ENCODE results near the gene COG3. TPM values are rescaled to one million over a fixed set of nuclear protein-coding genes. Genes with fewer than 3 reads are reported as not detected.

Gene COG3
- total and polyA plus RNA-seq, 7 donors = 22.9 to 30.7 (median 28.0) TPM

DNA sequence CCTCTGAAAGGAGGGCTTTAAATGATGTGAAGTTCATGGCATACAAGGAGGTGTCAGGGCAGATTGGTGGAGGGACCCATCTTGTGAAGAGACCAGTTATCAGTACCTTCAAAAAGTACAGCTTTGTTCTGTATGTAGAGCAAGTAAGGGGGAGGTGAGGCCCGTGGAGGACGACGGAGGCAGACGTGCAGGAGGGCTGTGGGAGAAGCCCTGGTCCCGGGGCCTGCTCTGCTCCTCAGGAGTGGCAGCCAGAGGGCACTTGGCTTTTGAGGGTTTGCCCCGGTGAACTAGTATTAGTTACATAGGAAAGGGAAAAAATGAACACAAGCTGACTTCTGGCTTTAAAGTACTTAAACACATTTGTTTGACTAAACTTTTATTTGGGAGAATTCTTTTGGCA lies 42.1 kb downstream of the COG3 start:
- TF ChIP-seq EP300 (IDR thresholded peaks at IDR 0.05) (no peak), POLR2A (IDR thresholded peaks at IDR 0.05) (no peak), CTCF (IDR thresholded peaks at IDR 0.05) (no peak), POLR2AphosphoS5 (IDR thresholded peaks at IDR 0.05) (no peak)
- intact Hi-C loops (cut with DNase I) = no loop called here
- WGBS, 2 donors = 88 to 93% methylated on average over 6 of the region's 6 CpGs
- H3K27ac ChIP-seq = no peak overlapping the region
- no peaks in the 10 kb centered on the region for H3K9me3 ChIP-seq
- H3K4me1 ChIP-seq = no peaks in the 10 kb centered on the region
- DNase-seq = no peak
- H3K36me3 ChIP-seq = peaks cover 11 to 95% (median 42%) of the 10 kb centered on the region in 4 donors
- no peaks in the 10 kb centered on the region for H3K27me3 ChIP-seq
- H3K4me3 ChIP-seq = no peak overlapping the region

GRCh38 chr13:45508776-45509175 lies 44.0 kb downstream of the COG3 start:
- no peak for TF ChIP-seq POLR2A (IDR thresholded peaks at IDR 0.05)
- no peak for TF ChIP-seq EP300 (IDR thresholded peaks at IDR 0.05)
- no peak for TF ChIP-seq POLR2AphosphoS5 (IDR thresholded peaks at IDR 0.05)
- no peak for TF ChIP-seq CTCF (IDR thresholded peaks at IDR 0.05)
- 87 to 90% methylated on average over 7 of the region's 7 CpGs for WGBS, 2 donors
- H3K36me3 ChIP-seq = peaks cover 4 to 93% (median 40%) of the 10 kb centered on the region in 4 donors
- no peak overlapping the region for H3K27ac ChIP-seq
- H3K4me3 ChIP-seq = no peak overlapping the region
- no peaks in the 10 kb centered on the region for H3K27me3 ChIP-seq
- intact Hi-C loops (cut with DNase I) = no loop called here
- H3K9me3 ChIP-seq = no peaks in the 10 kb centered on the region
- no peak for DNase-seq
- no peaks in the 10 kb centered on the region for H3K4me1 ChIP-seq

GRCh38 chr13:45510672-45511071 lies 45.9 kb downstream of the COG3 start:
- Histone ChIP-seq H3K27me3 (no peaks in the 10 kb centered on the region), H3K36me3 (peaks cover 0 to 90% (median 32%) of the 10 kb centered on the region in 4 donors), H3K4me3 (no peak overlapping the region), H3K9me3 (no peaks in the 10 kb centered on the region), H3K27ac (no peak overlapping the region), H3K4me1 (no peaks in the 10 kb centered on the region)
- no peak for DNase-seq
- no peak for TF ChIP-seq EP300 (IDR thresholded peaks at IDR 0.05)
- no peak for TF ChIP-seq POLR2A (IDR thresholded peaks at IDR 0.05)
- TF ChIP-seq POLR2AphosphoS5 (IDR thresholded peaks at IDR 0.05) = no peak
- TF ChIP-seq CTCF (IDR thresholded peaks at IDR 0.05) = no peak
- intact Hi-C loops (cut with DNase I) = loop anchor here (5.0 kb wide), 1 partner anchor 652 kb away; no protein-coding TSS in a partner anchor
- WGBS, 2 donors = 97% methylated on average over 3 of the region's 3 CpGs

DNA sequence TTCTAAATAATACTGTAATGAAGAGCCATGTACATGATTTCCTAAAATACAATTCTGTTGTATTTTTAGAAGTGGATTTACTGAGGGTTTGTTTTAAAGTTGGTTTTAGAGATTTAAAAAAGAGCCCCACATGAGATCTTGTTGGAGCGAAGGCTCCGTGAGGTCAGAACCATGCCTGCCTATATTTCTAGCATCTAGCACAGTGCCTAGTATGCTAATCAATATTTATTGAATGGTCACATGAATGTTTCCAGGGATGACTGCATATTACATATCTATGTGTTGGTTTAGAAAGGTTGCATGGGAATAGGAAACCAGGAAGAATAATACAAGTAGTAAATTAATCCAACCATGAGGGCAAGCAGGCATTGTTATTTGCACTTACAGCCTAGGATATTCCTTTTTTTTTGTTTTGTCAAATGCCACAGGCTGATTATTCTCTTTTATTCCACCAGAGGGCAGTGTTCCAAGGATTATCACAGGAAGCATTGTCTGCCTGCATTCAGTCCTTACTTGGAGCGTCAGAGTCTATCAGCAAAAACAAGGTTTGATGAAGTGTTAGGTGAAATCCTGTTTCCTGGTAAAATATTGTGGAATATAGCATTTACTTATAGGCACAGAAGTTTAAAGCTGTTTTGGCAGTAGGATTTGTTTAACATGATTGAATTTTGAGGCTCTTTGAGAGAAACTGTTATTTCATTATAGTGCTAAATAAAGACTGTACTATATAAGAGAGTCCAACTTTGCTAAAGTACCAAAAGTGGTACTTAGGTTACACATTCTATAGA lies 46.8 kb downstream of the COG3 start:
- Histone ChIP-seq H3K27me3 (no peaks in the 10 kb centered on the region), H3K4me3 (no peak overlapping the region), H3K27ac (peak overlapping the region in 1 of 4 donors; percentile 31), H3K36me3 (peaks cover 0 to 90% (median 33%) of the 10 kb centered on the region in 4 donors), H3K4me1 (no peaks in the 10 kb centered on the region), H3K9me3 (no peaks in the 10 kb centered on the region)
- peak; percentile 53 to 93 (median 81) for TF ChIP-seq CTCF (IDR thresholded peaks at IDR 0.05)
- no peak for TF ChIP-seq POLR2AphosphoS5 (IDR thresholded peaks at IDR 0.05)
- TF ChIP-seq EP300 (IDR thresholded peaks at IDR 0.05) = no peak
- DNase-seq = no peak
- intact Hi-C loops (cut with DNase I) = loop anchor here (5.0 kb wide), 1 partner anchor 651 kb away; no protein-coding TSS in a partner anchor
- 64 to 65% methylated on average over 3 of the region's 3 CpGs for WGBS, 2 donors
